Glomerular endothelial cell (primary cell): ENCODE data around the gene ERCC2. TPM values are rescaled to one million over a fixed set of nuclear protein-coding genes. Genes with fewer than 3 reads are reported as not detected.

Experiments
- DNase-seq: peaks from one replicate; pipeline ENCODE4 v3.0.0-alpha.2; 2011; ENCODE audit warnings: low read depth, low spot score; ENCODE audit errors: extremely low read depth
- total RNA-seq: library from RNA; depleted of rRNA; stranded (reverse); fragments of >200 nt; gene quantifications from 2 replicates; pipeline ENCODE4 v1.2.3, GENCODE V29; 2015

Gene ERCC2
- total RNA-seq, 1 donor from 2014 or later: 51.5 TPM

DNA sequence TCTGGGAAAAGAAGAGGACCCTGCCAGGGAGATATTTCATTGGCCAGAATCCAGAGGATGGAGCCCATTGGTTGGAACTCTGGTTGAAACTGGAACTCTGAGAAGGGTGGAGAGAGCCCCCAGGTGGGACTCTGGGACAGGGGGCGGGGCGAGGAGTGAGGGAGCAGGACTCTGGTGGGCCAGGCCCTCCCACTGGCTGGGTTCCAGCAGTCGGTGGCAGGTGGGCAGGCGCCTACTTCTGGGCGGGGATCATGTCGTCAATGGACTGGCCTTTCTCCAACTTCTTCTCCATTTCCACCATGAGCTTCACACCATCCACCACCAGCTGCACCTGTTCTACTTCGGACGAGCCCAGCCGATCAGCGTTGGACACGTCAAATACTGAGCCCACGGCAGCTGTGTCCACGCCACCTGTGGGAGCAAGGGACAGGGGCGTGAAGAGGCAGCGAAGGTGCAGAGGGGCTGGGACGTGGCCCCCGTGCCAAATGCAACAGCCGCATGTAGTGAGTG lies 63.8 kb downstream of the ERCC2 start:
- DNase-seq: no peak

DNA sequence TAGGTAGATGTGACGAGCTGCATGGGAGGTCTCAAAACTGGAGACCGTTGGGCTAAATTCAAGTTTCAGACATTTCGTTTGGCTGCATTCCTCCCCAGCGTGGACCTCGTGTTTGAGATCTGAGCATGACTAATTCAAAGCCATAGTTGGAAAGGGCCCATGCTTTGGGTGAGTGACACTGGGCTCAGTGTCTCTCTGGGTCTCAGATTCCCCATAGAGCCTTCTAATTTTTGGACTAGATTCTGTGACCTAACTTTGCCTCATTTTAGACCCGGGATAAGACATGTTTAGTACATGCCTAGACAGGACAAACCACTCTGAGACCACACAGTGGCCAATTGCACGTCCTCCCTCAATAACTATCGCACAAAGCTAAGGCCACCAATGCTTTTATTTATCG lies 64.3 kb downstream of the ERCC2 start:
- DNase-seq: no peak

- DNase-seq: no peak
These were observed 65.0 kb downstream of the ERCC2 start for GRCh38 chr19:45305421-45305820.

- DNase-seq: no peak
These were observed 65.4 kb downstream of the ERCC2 start for GRCh38 chr19:45305007-45305406.

DNA sequence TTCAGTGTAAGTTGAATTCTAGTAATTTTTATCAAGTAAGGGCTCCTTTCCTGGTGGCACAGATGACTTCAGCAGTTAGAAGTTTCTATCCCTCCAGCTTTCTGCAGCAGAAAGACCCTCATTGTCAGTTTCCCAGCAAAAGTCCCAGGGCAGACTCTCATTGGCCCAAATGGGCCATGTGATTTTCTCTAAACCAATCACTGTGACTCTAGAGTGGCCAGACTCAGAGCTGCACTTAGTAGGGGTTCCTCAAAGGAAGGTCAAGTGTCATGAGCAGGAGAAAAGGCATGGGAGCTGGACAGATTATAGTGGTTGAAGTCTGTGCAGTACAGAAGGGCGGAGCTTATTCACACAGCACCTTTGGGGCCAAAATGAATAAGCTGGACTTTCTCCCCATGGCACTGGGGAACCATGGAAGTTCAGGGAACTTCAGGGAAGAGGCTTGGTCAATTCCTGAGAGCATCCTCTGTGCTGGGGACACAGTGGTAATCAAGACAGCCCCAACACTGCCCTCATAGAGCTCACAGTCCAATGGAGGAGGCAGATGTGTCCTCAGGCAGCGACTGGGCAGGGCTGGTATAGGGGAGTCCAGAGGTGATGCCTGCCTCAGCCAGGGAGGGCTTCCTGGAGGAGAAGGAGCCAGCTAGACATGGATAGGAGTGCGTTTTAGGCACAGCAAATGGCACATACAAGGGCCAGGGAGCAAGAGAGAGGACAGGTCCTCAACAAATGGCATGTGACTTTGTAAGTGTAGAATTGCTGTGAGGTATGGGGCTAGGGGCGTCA lies 66.0 kb downstream of the ERCC2 start:
- no peak for DNase-seq

GRCh38 chr19:45303269-45304060 lies 66.9 kb downstream of the ERCC2 start:
- DNase-seq: no peak

DNA sequence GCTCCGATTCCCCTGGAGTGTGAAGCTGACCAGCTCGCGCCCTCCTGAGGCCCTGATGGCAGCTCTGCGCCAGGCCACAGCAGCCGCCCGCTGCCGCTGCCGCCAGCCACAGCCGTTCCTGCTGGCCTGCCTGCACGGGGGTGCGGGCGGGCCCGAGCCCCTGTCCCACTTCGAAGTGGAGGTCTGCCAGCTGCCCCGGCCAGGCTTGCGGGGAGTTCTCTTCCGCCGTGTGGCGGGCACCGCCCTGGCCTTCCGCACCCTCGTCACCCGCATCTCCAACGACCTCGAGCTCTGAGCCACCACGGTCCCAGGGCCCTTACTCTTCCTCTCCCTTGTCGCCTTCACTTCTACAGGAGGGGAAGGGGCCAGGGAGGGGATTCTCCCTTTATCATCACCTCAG lies 68.0 kb downstream of the ERCC2 start:
- no peak for DNase-seq

Other genes starting within 250 kb of the ERCC2 start
- gene NKPD1, start 209.6 kb downstream of the ERCC2 start, total RNA-seq: 0.29 TPM in 2 replicates
- 19.4 and 25.3 TPM in 2 replicates for gene TRAPPC6A, start 192.3 kb downstream of the ERCC2 start, total RNA-seq
- gene BLOC1S3, start 191.8 kb downstream of the ERCC2 start, total RNA-seq: 15.6 and 21.3 TPM in 2 replicates
- gene EXOC3L2, start 125.2 kb downstream of the ERCC2 start, total RNA-seq: 8.3 and 9.3 TPM in 2 replicates
- gene MARK4, start 119.3 kb downstream of the ERCC2 start, total RNA-seq: 32.3 and 36.6 TPM in 2 replicates
- not detected in 2 replicates for gene CKM, start 47.7 kb downstream of the ERCC2 start, total RNA-seq
- not detected in 2 replicates for gene KLC3, start 29.8 kb downstream of the ERCC2 start, total RNA-seq
- 16.2 and 44.6 TPM in 2 replicates for gene PPP1R13L, start 34.5 kb upstream of the ERCC2 start, total RNA-seq
- 6.3 and 12.7 TPM in 2 replicates for gene POLR1G, start 36.1 kb upstream of the ERCC2 start, total RNA-seq
- gene ERCC1, start 53.3 kb upstream of the ERCC2 start, total RNA-seq: 96.3 and 120 TPM in 2 replicates
- 4.8 and 26.4 TPM in 2 replicates for gene FOSB, start 97.4 kb upstream of the ERCC2 start, total RNA-seq
- 13.4 and 17.7 TPM in 2 replicates for gene RTN2, start 126.5 kb upstream of the ERCC2 start, total RNA-seq
- 1.1 TPM in 1 of 2 replicates, not detected in the other for gene PPM1N, start 127.9 kb upstream of the ERCC2 start, total RNA-seq
- gene VASP, start 136.9 kb upstream of the ERCC2 start, total RNA-seq: 205 and 224 TPM in 2 replicates
- gene OPA3, start 214.2 kb upstream of the ERCC2 start, total RNA-seq: 14.9 and 16.6 TPM in 2 replicates
- gene GPR4, start 231.6 kb upstream of the ERCC2 start, total RNA-seq: 12.6 and 14.8 TPM in 2 replicates